ENCODE results near the gene ZBTB20. TPM values are rescaled to one million over a fixed set of nuclear protein-coding genes. Genes with fewer than 3 reads are reported as not detected.

Gene ZBTB20
- total and polyA plus RNA-seq, 10 of the 15 experiments (the other 5 are each of a cell fraction or from before 2014, with no cell fraction given) = 0.20 to 5.5 (median 2.2) TPM

GRCh38 chr3:114722530-114722929 lies 424.6 kb downstream of the ZBTB20 start:
- Histone ChIP-seq H3K4me3 (no peak overlapping the region), H3K27ac (ENCODE audit: control insufficient read depth, insufficient read depth) (no peak overlapping the region), H3K4me2 (ENCODE audit: control insufficient read depth, insufficient read depth) (no peak overlapping the region), H3K9me3 (replicated peaks; ENCODE audit: control insufficient read depth, insufficient read depth, low read length) (no peaks in the 10 kb centered on the region), H2AFZ (ENCODE audit: control insufficient read depth, low read depth, low read length) (no peak overlapping the region), H3K9ac (ENCODE audit: control insufficient read depth, insufficient read depth, low read length) (no peak overlapping the region), H3K27me3 (replicated peaks in 1 of 2; ENCODE audit: control insufficient read depth in 2 of 2, insufficient read depth in 2 of 2, low read length in 1 of 2) (no peaks in the 10 kb centered on the region), H3K4me1 (ENCODE audit: control insufficient read depth, insufficient read depth, low read length) (no peaks in the 10 kb centered on the region), H3K79me2 (ENCODE audit: control insufficient read depth, insufficient read depth, low read length) (no peaks in the 10 kb centered on the region), H3K36me3 (ENCODE audit: control insufficient read depth in 2 of 2, insufficient read depth in 2 of 2, low read length in 1 of 2) (no peaks in the 10 kb centered on the region), H4K20me1 (ENCODE audit: control insufficient read depth, insufficient read depth) (no peaks in the 10 kb centered on the region)
- ChIA-PET POLR2A (no interaction called here), SMC1A (ENCODE audit: uncharacterized antibody, unreplicated experiment) (interaction anchor here (0.5 to 1.4 kb wide), 2 partner anchors 21 to 753 kb away, joined by 4 to 5 read pairs; no protein-coding TSS in a partner anchor), CTCF (no interaction called here), RAD21 (ENCODE audit: unreplicated experiment) (interaction anchor here (1.5 kb wide), 1 partner anchor 22 kb away, joined by 4 read pairs; no protein-coding TSS in a partner anchor)
- ATAC-seq = no peak
- in situ Hi-C loops (cut with MboI) = no loop called here
- no peak for FAIRE-seq
- no peak for DNase-seq (ENCODE audit: low read depth, low spot score)
- intact Hi-C loops (cut with micrococcal nuclease; ENCODE audit: unreplicated experiment) = no loop called here
- WGBS (ENCODE audit: insufficient coverage, insufficient replicate concordance, low lambda C conversion rate, missing lambda C conversion rate) = 35% methylated on average over 1 of the region's 1 CpG
- BruUV-seq (replicated peaks) = no TSS peak
- TF ChIP-seq SIX5 (IDR thresholded peaks at IDR 0.05; ENCODE audit: low read depth, low read length, severe bottlenecking) = no peak
- TF ChIP-seq RAD51 (IDR thresholded peaks at IDR 0.05) = no peak
- TF ChIP-seq IRF4 (IDR thresholded peaks at IDR 0.05; ENCODE audit: low read depth, low read length) = no peak
- no peak for TF ChIP-seq STAT3 (IDR thresholded peaks at IDR 0.05; ENCODE audit: low read depth, low read length)
- no peak for TF ChIP-seq CBX3 (IDR thresholded peaks at IDR 0.05; ENCODE audit: borderline replicate concordance, low read depth)
- no peak for TF ChIP-seq FOXM1 (IDR thresholded peaks at IDR 0.05; ENCODE audit: low read depth, low read length)
- no peak for TF ChIP-seq RFX5 (IDR thresholded peaks at IDR 0.05; ENCODE audit: low read depth, low read length)

GRCh38 chr3:114721864-114722263 lies 425.2 kb downstream of the ZBTB20 start:
- ATAC-seq (peak; percentile 98), DNase-seq (ENCODE audit: low read depth, low spot score) (no peak), FAIRE-seq (no peak)
- Histone ChIP-seq H3K27me3 (replicated peaks in 1 of 2; ENCODE audit: control insufficient read depth in 2 of 2, insufficient read depth in 2 of 2, low read length in 1 of 2) (no peaks in the 10 kb centered on the region), H3K4me3 (no peak overlapping the region), H3K9me3 (replicated peaks; ENCODE audit: control insufficient read depth, insufficient read depth, low read length) (no peaks in the 10 kb centered on the region), H3K9ac (ENCODE audit: control insufficient read depth, insufficient read depth, low read length) (no peak overlapping the region), H3K4me2 (ENCODE audit: control insufficient read depth, insufficient read depth) (no peak overlapping the region), H2AFZ (ENCODE audit: control insufficient read depth, low read depth, low read length) (no peak overlapping the region), H3K4me1 (ENCODE audit: control insufficient read depth, insufficient read depth, low read length) (no peaks in the 10 kb centered on the region), H4K20me1 (ENCODE audit: control insufficient read depth, insufficient read depth) (no peaks in the 10 kb centered on the region), H3K36me3 (ENCODE audit: control insufficient read depth in 2 of 2, insufficient read depth in 2 of 2, low read length in 1 of 2) (no peaks in the 10 kb centered on the region), H3K79me2 (ENCODE audit: control insufficient read depth, insufficient read depth, low read length) (no peaks in the 10 kb centered on the region), H3K27ac (ENCODE audit: control insufficient read depth, insufficient read depth) (no peak overlapping the region)
- CTCF ChIA-PET = no interaction called here
- RAD21 ChIA-PET (ENCODE audit: unreplicated experiment) = interaction anchor here (1.5 kb wide), 1 partner anchor 21 kb away, joined by 4 read pairs; no protein-coding TSS in a partner anchor
- 2% methylated on average over 2 of the region's 2 CpGs for WGBS (ENCODE audit: insufficient coverage, insufficient replicate concordance, low lambda C conversion rate, missing lambda C conversion rate)
- BruUV-seq (replicated peaks) = no TSS peak
- SMC1A ChIA-PET (ENCODE audit: uncharacterized antibody, unreplicated experiment) = interaction anchor here (0.7 kb wide), 1 partner anchor 88 kb away, joined by 3 read pairs; no protein-coding TSS in a partner anchor
- POLR2A ChIA-PET = no interaction called here
- intact Hi-C loops (cut with micrococcal nuclease; ENCODE audit: unreplicated experiment) (no loop called here), in situ Hi-C loops (cut with MboI) (no loop called here)
- TF ChIP-seq EZH2 (IDR thresholded peaks at IDR 0.05; ENCODE audit: borderline replicate concordance, control insufficient read depth, low read depth, low read length) = no peak
- TF ChIP-seq ATF2 (IDR thresholded peaks at IDR 0.05; ENCODE audit: low read length) = 0 out of 2 replicates have a peak, but pooled peaks have one; percentile 44
- no peak for TF ChIP-seq MLLT1 (IDR thresholded peaks at IDR 0.05)
- TF ChIP-seq CBX5 (IDR thresholded peaks at IDR 0.05; ENCODE audit: low read depth) = no peak
- no peak for TF ChIP-seq TBL1XR1 (IDR thresholded peaks at IDR 0.05; ENCODE audit: low read depth, low read length)
- TF ChIP-seq KAT2A (conservative IDR thresholded peaks at IDR 0.05; ENCODE audit: control insufficient read depth, low read depth, low read length) = no peak
- TF ChIP-seq JUNB (IDR thresholded peaks at IDR 0.05) = peak; percentile 74
- no peak for TF ChIP-seq BACH1 (IDR thresholded peaks at IDR 0.05; ENCODE audit: borderline replicate concordance)
- no peak for TF ChIP-seq SMAD1 (IDR thresholded peaks at IDR 0.05; ENCODE audit: low read depth, partially characterized antibody)
- TF ChIP-seq NBN (IDR thresholded peaks at IDR 0.05) = no peak
- TF ChIP-seq CHD2 (IDR thresholded peaks at IDR 0.05; ENCODE audit: borderline replicate concordance, low read depth, low read length) = no peak
